ENCODE measurements around the gene SPATA1. TPM values are rescaled to one million over a fixed set of nuclear protein-coding genes. Genes with fewer than 3 reads are reported as not detected.

The SPATA1 gene
- total and polyA plus RNA-seq, 2 of the 4 experiments (the other 2 are of a cell fraction), result under 0.01 to 0.56 TPM

DNA sequence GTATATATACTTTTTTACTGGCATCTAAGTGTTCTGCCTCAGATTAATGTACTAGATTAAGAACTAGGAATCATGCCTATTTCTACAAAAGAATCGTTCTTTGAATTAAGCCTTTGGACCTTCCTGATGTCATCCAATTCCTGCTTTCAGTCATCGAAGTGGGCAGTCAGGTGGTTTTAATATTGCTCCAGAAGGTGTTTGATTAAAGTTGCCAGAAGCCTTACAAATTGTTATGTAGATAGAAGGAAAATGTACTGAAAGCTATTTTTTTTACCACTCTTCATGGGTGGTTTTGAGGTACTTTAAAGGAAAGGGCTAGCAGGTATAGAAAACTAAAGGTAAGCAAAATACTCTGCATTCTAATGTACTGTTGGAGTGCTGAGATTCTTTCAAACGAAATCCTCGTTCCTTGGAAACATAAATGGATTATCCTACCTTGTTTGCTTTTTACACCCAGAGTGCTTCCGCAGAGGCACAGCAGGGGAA is 67.3 kb downstream of the SPATA1 start:
- Histone ChIP-seq H2BK5ac (ENCODE audit: low read depth, low read length, poor library complexity, severe bottlenecking) (peak overlapping the region; percentile 92), H3K9ac (ENCODE audit: low read depth, low read length) (peak overlapping the region; percentile 97), H3K79me1 (ENCODE audit: low read depth in 1 of 2, low read length in 2 of 2) (peaks cover 28 to 33% of the 10 kb centered on the region in 2 experiments), H2BK120ac (ENCODE audit: low read depth, low read length) (peak overlapping the region; percentile 57), H2AK9ac (replicated peaks; ENCODE audit: low read depth, low read length, poor library complexity) (peak overlapping the region; percentile 75), H4K91ac (ENCODE audit: insufficient read depth, low read depth, low read length) (peak overlapping the region; percentile 91), H3K18ac (ENCODE audit: low read depth, low read length) (peak overlapping the region; percentile 98), H3K27ac (ENCODE audit: insufficient read depth, low read length) (peak overlapping the region; percentile 97), H2AK5ac (ENCODE audit: low read depth, low read length) (peak overlapping the region; percentile 55; the same call in 1 of the 2 replicates), H3K14ac (replicated peaks; ENCODE audit: low read depth, low read length) (peak overlapping the region; percentile 79), H3K4me1 (ENCODE audit: control insufficient read depth, insufficient read depth, low read length) (peaks cover 2% of the 10 kb centered on the region; the same call in 1 of the 2 replicates), H3K4me3 (ENCODE audit: insufficient read depth, low read depth, low read length) (peak overlapping the region; percentile 80), H3K4ac (ENCODE audit: low read depth, low read length) (peak overlapping the region; percentile 89), H4K8ac (ENCODE audit: low read depth in 2 of 2, low read length in 2 of 2) (peak overlapping the region; percentile 42 to 92), H3K4me2 (ENCODE audit: low read depth, low read length) (peak overlapping the region; percentile 92), H4K5ac (ENCODE audit: low read depth, low read length) (peak overlapping the region; percentile 97), H2AFZ (replicated peaks; ENCODE audit: low read length, poor library complexity) (peak overlapping the region; percentile 95), H3K56ac (ENCODE audit: extremely low read depth, insufficient read depth, low read length) (peak overlapping the region; percentile 82), H3K36me3 (ENCODE audit: control insufficient read depth, insufficient read depth, low read length) (peaks cover 4% of the 10 kb centered on the region), H3K9me3 (ENCODE audit: control insufficient read depth, insufficient read depth, low read length) (no peaks in the 10 kb centered on the region), H3K27me3 (ENCODE audit: control insufficient read depth, insufficient read depth, low read length) (no peaks in the 10 kb centered on the region), H3K9me1 (ENCODE audit: insufficient read depth, low read length) (peaks cover 3% of the 10 kb centered on the region; the same call in 1 of the 2 replicates), H2BK20ac (ENCODE audit: low read depth, low read length) (0 out of 2 replicates have a peak overlapping the region, but pooled peaks have one; percentile 12), H2BK15ac (ENCODE audit: low read depth, low read length) (0 out of 3 replicates have a peak overlapping the region, but pooled peaks have one; percentile 3), H3K23ac (ENCODE audit: low read depth, low read length) (peak overlapping the region; percentile 96), H4K20me1 (ENCODE audit: insufficient read depth, low read length) (no peaks in the 10 kb centered on the region)
- in situ Hi-C loops (cut with MboI; ENCODE audit: low sequenced_read_pairs), result no loop called here
- intact Hi-C loops (cut with micrococcal nuclease), result loop anchor here (5.0 kb wide), 1 partner anchor 179 kb away; no protein-coding TSS in a partner anchor
- no TSS peak for BruUV-seq (replicated peaks)
- ChIA-PET POLR2A (ENCODE audit: unreplicated experiment) (interaction anchor here (0.6 to 1.4 kb wide), 3 partner anchors 12 to 628 kb away, joined by 5 read pairs; partner anchors contain the start of genes GNG5 and SPATA1), CTCF (interaction anchor here (1.3 kb wide), 1 partner anchor 16 kb away, joined by 3 read pairs; no protein-coding TSS in a partner anchor)
- ATAC-seq (ENCODE audit: low read depth) (no peak), DNase-seq (no peak)
- WGBS, 2 experiments (ENCODE audit: extremely low coverage in 2 of 2, insufficient read length in 1 of 2), result no CpG with 5 or more reads among the region's 5 CpGs
- dilution Hi-C loops (cut with HindIII; ENCODE audit: low sequenced_read_pairs, unreplicated experiment), result no loop called here
- TF ChIP-seq, protein P1, sequence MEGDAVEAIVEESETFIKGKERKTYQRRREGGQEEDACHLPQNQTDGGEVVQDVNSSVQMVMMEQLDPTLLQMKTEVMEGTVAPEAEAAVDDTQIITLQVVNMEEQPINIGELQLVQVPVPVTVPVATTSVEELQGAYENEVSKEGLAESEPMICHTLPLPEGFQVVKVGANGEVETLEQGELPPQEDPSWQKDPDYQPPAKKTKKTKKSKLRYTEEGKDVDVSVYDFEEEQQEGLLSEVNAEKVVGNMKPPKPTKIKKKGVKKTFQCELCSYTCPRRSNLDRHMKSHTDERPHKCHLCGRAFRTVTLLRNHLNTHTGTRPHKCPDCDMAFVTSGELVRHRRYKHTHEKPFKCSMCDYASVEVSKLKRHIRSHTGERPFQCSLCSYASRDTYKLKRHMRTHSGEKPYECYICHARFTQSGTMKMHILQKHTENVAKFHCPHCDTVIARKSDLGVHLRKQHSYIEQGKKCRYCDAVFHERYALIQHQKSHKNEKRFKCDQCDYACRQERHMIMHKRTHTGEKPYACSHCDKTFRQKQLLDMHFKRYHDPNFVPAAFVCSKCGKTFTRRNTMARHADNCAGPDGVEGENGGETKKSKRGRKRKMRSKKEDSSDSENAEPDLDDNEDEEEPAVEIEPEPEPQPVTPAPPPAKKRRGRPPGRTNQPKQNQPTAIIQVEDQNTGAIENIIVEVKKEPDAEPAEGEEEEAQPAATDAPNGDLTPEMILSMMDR (conservative IDR thresholded peaks at IDR 0.05; ENCODE audit: low read depth, low read length), result no peak
- TF ChIP-seq RFX5 (IDR thresholded peaks at IDR 0.05; ENCODE audit: low read depth, low read length), result no peak
- no peak for TF ChIP-seq BHLHE40 (IDR thresholded peaks at IDR 0.05; ENCODE audit: low read depth, low read length)
- TF ChIP-seq, protein P2, sequence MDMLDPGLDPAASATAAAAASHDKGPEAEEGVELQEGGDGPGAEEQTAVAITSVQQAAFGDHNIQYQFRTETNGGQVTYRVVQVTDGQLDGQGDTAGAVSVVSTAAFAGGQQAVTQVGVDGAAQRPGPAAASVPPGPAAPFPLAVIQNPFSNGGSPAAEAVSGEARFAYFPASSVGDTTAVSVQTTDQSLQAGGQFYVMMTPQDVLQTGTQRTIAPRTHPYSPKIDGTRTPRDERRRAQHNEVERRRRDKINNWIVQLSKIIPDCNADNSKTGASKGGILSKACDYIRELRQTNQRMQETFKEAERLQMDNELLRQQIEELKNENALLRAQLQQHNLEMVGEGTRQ (IDR thresholded peaks at IDR 0.05; ENCODE audit: low read depth, low read length), result no peak
- TF ChIP-seq CHD1 (IDR thresholded peaks at IDR 0.05; ENCODE audit: low read depth, low read length), result no peak
- TF ChIP-seq RCOR1 (IDR thresholded peaks at IDR 0.05; ENCODE audit: insufficient replicate concordance, low read length), result no peak
- TF ChIP-seq MXI1 (IDR thresholded peaks at IDR 0.05; ENCODE audit: borderline replicate concordance, low read depth, low read length), result no peak
- TF ChIP-seq MAZ (IDR thresholded peaks at IDR 0.05; ENCODE audit: borderline replicate concordance, low read depth, low read length), result no peak
- TF ChIP-seq RAD21 (IDR thresholded peaks at IDR 0.05; ENCODE audit: low read length), result no peak
- no peak for TF ChIP-seq SMC3 (IDR thresholded peaks at IDR 0.05; ENCODE audit: low read depth, low read length)
- no peak for TF ChIP-seq FOS (IDR thresholded peaks at IDR 0.05; ENCODE audit: low read depth, low read length)
- no peak for TF ChIP-seq POLR2A (IDR thresholded peaks at IDR 0.05; ENCODE audit: low read depth, low read length)
- no peak for TF ChIP-seq NFE2L2 (IDR thresholded peaks at IDR 0.05; ENCODE audit: low read depth, low read length)
- no peak for TF ChIP-seq MAFK (IDR thresholded peaks at IDR 0.05; ENCODE audit: low read depth, low read length)
- no peak for TF ChIP-seq CEBPB (IDR thresholded peaks at IDR 0.05; ENCODE audit: low read depth, low read length)
